Measurements from ENCODE around the gene PARS2. TPM values are rescaled to one million over a fixed set of nuclear protein-coding genes. Genes with fewer than 3 reads are reported as not detected.
A peak's percentile ranks its signal among the peaks of the same experiment; 100 is the strongest.

Gene PARS2
- total RNA-seq, 1 donor: 5.6 TPM

DNA sequence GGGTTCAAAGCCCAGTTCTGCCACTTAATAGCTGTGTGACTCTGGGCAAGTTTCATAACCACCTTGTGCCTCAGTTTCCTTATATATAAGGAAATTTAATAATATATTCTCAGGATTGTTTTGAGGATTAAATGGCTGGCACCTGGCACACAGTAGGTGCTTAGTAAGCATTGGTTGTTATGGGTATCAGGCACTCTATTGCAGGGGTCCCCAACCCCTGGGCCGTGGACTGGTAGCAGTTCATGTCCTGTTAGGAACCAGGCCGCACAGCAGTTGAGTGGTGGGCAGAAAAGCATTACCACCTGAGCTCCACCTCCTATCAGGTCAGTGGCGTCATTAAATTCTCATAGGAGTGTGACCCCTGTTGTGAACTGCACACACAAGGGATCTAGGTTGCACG is 18.5 kb downstream of the PARS2 start:
- no peak for DNase-seq (ENCODE audit: low read depth)
- TF ChIP-seq, protein P1, sequence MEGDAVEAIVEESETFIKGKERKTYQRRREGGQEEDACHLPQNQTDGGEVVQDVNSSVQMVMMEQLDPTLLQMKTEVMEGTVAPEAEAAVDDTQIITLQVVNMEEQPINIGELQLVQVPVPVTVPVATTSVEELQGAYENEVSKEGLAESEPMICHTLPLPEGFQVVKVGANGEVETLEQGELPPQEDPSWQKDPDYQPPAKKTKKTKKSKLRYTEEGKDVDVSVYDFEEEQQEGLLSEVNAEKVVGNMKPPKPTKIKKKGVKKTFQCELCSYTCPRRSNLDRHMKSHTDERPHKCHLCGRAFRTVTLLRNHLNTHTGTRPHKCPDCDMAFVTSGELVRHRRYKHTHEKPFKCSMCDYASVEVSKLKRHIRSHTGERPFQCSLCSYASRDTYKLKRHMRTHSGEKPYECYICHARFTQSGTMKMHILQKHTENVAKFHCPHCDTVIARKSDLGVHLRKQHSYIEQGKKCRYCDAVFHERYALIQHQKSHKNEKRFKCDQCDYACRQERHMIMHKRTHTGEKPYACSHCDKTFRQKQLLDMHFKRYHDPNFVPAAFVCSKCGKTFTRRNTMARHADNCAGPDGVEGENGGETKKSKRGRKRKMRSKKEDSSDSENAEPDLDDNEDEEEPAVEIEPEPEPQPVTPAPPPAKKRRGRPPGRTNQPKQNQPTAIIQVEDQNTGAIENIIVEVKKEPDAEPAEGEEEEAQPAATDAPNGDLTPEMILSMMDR (IDR thresholded peaks at IDR 0.05; ENCODE audit: insufficient read depth, low read depth, low read length): no peak
- H3K4me3 ChIP-seq (ENCODE audit: low read depth, low read length): no peak overlapping the region

DNA sequence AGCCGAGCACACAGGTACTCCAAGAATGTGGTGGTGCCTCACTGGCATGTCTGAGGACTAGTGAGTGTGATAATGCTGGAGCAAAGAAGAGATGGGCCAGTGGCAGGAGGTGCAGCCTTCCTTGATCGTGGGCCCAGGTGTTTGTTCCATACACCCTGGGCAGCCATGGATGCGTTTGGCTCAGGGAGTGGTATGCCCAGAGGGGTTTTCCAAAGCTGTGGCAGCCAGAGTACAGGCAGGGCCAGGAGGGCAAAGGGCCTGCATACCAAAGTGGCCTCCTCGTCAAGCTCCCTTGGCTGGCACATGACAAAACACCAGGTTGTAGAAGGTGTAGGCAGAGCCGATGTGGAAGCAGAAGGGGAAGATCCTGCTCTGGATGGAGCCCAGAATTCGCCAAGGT is 19.0 kb downstream of the PARS2 start:
- no peak overlapping the region for H3K4me3 ChIP-seq (ENCODE audit: low read depth, low read length)
- DNase-seq (ENCODE audit: low read depth): no peak
- TF ChIP-seq, protein P1 (IDR thresholded peaks at IDR 0.05; ENCODE audit: insufficient read depth, low read depth, low read length): no peak

DNA sequence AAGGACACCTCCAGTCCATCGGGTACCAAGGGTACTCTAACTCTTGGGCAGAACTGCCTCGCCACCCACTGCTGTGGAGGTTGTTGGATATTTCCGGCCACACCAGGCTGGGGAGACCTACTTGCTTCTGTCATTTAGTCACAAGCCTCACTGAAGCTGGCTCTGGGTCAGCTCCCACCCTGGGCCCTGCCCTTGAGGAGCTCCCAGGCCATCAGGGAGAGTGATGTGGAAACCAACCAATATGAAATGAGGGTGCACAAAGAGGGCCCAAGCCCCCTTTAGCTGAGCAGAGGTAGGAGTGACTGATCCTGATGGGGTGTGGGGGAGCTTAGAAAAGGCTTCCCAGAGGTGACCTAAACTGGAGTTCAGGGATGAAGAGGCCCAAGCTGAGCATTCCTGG is 19.6 kb downstream of the PARS2 start:
- DNase-seq (ENCODE audit: low read depth): no peak
- H3K4me3 ChIP-seq (ENCODE audit: low read depth, low read length): no peak overlapping the region
- TF ChIP-seq, protein P1 (IDR thresholded peaks at IDR 0.05; ENCODE audit: insufficient read depth, low read depth, low read length): no peak

DNA sequence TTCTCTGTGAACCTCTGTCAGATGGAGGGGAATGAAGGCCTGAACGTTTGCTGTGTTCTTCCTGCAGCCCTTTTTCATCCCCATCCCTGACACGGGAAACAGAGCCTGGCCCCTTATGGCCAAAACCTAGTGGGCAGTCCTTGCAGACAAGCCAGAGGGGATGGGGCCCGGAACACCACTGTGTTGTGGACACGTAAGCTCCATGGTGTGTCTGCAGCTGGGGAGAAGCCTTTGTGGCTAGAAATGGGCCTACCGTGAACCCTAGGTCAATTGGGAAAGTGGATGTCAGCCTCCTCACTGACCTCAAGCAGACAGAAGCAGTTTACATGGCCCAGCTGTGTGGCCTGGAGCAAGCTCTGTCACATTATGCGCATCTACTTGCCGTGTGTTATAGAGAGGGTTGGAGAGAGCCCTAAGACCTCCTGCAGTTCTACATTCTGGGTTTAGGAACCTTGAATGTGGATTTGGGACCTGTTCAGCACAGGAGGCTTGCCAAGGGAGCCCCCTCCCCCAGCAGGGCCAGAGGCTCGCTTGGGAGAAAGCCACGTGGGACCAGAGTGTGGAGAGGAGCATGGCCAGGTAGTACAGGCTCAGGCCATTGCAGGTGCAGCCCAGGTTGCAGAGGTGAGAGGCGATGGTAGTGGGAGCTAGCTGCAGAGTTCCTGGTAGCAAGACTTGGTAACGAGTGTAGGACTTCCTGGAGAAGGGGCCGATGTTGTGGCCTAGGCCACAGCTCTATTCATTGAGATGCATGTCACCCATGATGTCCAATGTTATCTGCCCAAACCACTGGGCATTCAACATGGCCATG is 20.7 kb downstream of the PARS2 start:
- H3K4me3 ChIP-seq (ENCODE audit: low read depth, low read length): no peak overlapping the region
- TF ChIP-seq, protein P1 (IDR thresholded peaks at IDR 0.05; ENCODE audit: insufficient read depth, low read depth, low read length): no peak
- peak; percentile 5 for DNase-seq (ENCODE audit: low read depth)

DNA sequence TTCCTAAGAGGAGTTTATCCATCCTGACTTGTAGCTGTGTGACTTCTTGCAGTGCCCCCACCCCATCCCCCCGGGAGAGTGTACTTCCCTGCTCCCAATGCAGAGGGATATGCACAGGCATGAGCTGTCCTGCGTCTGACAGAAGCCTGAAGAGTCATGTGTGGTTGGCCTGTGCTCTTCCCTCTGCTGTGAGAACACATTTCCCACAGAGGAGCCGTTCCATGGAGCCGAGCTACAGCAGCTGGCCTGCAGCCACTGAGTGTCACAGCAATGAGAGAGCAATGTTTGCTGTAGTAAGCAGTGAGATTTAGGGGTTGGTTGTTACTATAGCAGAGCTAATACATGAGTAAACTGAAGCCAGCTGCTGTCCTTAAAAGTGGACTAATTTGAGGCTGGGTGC is 22.0 kb downstream of the PARS2 start:
- TF ChIP-seq, protein P1 (IDR thresholded peaks at IDR 0.05; ENCODE audit: insufficient read depth, low read depth, low read length): no peak
- DNase-seq (ENCODE audit: low read depth): peak; percentile 6
- H3K4me3 ChIP-seq (ENCODE audit: low read depth, low read length): no peak overlapping the region

DNA sequence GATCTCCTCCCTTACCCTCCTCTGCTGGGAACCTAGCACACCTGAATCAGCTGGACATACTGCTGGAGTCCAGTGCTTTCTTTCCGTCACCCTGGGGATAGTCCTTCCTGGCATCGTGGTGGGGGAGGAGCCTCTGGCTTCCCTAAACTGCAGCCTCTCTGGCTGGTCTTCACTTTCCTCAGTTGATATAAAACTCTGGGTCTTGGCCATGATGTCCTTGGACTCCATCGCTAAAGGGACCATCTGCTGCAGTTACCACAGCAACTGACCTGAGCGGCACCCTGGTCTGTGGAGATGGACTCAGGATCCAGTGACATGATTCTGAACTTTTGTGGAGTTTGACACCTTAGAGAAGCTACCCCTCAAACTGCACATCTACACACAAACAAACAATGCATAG is 22.8 kb downstream of the PARS2 start:
- no peak overlapping the region for H3K4me3 ChIP-seq (ENCODE audit: low read depth, low read length)
- DNase-seq (ENCODE audit: low read depth): no peak
- TF ChIP-seq, protein P1 (IDR thresholded peaks at IDR 0.05; ENCODE audit: insufficient read depth, low read depth, low read length): no peak

DNA sequence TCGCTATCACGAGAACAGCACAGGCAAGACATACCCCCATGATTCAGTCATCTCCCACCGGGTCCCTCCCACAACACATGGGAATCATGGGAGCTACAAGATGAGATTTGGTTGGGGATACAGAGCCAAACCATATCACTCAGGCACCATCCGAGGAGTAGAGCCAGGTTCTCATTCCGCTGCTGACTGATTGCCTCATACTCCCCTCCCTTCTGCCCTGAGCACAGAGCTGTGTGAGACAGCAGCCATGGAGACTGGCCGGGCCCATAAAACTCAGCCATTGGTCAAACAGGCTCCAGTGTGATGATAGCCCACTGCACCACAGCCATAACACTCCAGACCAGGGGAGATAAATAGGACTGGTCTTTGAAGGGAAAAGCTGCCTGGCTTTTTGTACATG is 26.1 kb downstream of the PARS2 start:
- DNase-seq (ENCODE audit: low read depth): no peak
- H3K4me3 ChIP-seq (ENCODE audit: low read depth, low read length): no peak overlapping the region
- TF ChIP-seq, protein P1 (IDR thresholded peaks at IDR 0.05; ENCODE audit: insufficient read depth, low read depth, low read length): no peak

All from fibroblast of villous mesenchyme (primary cell).